DMS 273 (cell line): Measurements from ENCODE around the gene KLHL33.

Experiments
- DNase-seq: peaks from one replicate; lab custom pipeline; 2025; ENCODE audit not compliant: unreplicated experiment; lab: John Stamatoyannopoulos, UW

KLHL33 gene

DNA sequence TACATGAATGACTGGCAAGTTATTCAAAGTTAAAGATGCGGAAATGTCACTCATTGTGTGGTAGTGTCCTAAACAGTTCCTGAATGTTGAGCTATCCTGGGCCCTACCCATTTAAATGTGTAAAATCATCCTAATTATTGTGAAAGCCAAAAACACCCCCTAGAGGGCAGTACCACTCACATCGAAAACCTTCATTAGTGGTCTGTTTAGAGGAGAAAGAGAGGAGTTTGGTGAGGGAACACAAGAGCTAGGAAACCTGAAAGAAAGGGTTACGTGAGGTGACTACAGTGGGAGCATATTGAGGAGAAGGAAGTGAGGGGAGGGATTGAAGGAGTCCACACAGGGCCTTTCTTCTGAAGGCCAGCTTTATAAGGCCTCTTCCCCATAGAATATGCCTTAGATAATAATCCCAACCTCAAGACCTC lies 20.2 kb downstream of the KLHL33 start:
- peak; percentile 81 for DNase-seq

DNA sequence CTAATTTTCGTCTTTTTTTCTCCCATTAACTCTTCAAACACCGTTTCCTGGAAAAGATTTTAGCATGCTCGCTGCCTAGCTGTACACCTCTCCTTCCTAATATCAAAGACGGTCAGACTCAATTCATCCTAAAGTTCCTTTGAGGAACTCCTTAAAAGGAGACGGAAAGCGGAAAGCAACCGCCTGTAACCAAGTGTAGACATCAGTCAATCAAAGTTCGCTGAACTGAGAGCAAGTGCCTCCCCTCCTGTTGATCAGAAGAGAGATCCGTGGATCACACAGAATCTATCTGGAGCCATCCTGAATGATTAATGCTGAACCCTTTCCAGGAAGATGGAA lies 22.3 kb downstream of the KLHL33 start:
- DNase-seq = peak; percentile 49

DNA sequence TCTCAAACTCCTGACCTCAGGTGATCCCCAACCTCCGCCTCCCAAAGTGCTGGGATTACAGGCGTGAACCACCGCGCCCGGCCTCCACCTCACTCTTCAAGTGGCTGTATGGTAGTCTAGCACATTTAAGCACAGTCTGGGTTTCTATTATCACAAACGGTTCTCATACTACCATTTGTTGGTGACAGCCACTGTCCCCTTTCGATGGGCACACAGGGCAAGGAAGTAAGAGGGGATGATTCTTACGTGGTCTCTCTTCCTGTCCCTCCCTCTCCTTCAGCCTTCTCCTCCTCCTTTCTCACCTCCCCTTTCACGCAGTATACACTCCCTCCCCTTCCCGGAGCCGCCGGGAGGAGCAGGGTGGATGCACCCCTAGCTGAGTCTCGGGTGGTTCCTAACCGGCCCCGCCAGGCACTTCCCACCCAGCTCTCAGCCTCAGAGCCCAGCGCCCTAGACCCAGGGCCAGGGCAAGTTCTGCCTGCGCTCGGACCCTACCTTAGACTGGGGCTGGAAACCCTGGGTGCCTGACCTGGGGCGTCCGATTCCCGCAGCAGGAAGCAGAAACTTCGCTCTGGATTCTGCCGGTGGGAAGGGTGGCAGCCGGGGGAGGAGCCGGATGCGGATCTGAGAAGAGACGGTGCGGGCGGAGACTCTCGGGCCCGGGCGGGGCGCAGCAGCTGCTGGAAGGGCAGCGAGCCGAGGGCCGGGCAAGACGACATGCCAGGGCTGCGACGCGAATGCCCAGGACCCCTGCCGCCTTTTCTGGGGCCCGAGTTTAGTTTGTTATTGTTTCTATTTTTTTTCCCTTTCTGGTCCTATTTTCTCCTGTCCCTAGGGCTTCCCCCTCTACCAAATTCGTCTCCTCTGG lies 22.9 kb downstream of the KLHL33 start, which contains the start of gene TEP1:
Gene TEP1, minus strand, starts transcription at position 626 of the 868 bp plus-strand sequence. CDS start 5,062 bp downstream, outside the sequence.
- DNase-seq = peak; percentile 93

DNA sequence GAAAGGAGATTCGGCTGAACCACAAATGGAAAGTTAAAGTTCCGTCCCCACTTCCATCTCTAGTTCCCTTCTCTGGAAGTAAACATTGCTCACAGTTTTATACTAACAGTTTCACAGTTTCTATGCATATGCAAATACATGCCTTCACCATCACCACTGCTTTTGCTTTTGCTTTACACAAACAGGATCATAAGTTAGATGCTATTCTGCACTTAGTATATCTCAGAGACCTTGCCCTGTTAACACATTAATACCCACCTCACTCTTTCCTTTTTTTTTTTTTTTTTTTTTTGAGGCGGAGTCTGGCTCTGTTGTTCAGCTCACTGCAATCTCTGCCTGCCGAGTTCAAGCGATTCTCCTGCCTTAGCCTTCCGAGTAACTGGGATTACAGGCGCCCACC lies 23.6 kb downstream of the KLHL33 start:
- no peak for DNase-seq

DNA sequence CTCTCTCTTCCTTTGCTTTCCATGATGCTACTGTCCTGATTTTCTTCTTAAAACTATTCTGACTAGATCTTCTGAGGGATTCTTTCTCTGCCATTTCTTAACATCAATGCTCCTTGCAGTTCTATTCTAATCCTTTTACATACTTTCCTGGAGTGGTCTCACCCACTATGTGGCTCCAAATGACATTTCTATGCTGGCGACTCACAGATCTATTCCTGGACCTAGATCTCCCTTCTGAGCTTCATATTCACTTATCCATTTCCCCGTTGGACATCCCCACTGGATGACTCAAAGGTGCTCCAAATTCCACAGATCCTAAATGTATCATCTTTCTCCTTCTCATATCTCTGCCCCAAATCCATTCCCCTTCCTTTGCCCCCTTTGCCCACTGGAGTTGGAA lies 26.7 kb downstream of the KLHL33 start:
- DNase-seq = no peak

DNA sequence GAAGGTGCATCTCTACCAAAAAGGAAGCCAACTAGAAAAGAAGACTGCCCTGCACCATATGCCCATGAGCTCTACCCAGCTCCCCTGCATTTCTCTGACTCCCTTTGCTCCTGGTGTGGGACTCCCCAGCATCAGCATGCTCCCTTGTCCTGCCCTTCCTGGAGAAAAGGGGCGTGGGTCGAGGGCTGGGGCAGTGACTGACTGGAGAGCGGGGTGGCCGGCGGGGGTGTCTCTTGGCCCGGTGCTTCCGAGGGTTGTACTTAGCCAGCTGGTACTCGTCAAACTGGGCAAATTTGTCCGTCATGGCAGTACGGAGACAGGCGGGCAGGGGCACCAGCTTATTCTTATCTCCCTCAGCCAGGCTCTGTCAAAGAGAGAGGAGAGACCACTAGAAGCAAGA lies 32.4 kb downstream of the KLHL33 start:
- DNase-seq = no peak

DNA sequence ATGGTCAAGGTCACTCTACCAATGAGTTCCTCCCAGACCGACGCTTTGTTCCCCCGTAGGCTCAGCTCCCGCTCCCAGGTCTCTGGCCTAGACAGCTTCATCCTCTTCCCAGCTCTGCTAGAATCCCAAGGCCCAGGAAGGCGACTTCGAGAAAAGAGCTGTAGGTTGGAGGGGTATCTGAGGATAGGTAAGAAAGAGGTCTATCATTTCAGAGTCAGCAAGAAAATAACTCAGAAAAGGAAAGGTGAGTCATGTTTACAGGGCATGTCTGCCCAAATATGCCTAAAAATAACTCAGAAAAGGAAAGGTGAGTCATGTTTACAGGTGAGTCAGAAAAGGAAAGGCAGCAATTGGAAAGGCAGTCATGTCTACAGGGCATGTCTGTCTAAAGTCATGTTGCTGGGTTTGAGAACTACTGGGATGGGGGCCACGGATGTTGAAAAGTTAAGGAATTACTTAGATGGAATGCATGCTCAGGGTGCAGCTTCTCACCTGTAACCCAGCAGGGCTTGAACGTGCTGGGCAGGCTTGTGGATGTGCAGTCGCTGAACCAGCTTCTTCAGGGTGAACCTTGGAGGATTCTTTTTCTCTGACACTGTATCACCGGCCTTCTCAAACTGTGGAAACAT lies 34.9 kb downstream of the KLHL33 start:
- DNase-seq = no peak

DNA sequence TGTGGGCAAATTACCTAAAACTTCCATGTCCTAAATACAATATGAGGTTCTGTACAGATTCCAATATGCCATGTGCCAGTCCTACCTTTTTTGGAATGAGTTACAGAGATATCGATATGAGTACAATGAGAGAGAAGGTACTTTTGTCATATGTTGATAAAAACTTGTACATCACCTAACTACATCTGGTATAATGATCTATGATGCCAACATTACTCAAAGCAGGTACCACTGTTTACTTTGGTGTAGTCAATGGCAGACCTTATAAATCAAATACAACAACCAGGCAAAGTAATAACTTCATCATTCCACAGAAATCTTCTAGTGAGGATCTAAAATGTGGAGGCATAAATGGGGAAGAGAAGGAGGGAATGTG lies 35.4 kb downstream of the KLHL33 start:
- DNase-seq = no peak

DNA sequence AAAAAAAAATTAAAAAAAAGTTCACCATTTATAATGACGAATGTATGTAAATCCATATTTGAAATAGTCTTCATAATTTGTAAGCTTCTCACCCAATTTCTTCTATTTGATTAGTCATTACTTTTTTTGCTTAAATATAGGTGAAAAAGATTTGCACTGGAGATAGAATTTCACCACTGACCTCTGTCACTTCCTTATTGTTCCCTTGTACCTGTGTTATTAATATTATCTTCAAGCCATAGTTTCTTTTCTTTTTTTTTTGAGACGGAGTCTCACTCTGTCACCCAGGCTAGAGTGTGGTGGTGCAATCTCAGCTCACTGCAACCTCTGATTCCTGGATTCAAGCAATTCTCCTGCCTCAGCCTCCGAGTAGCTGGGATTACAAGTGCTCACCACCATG lies 38.5 kb downstream of the KLHL33 start:
- DNase-seq = no peak

DNA sequence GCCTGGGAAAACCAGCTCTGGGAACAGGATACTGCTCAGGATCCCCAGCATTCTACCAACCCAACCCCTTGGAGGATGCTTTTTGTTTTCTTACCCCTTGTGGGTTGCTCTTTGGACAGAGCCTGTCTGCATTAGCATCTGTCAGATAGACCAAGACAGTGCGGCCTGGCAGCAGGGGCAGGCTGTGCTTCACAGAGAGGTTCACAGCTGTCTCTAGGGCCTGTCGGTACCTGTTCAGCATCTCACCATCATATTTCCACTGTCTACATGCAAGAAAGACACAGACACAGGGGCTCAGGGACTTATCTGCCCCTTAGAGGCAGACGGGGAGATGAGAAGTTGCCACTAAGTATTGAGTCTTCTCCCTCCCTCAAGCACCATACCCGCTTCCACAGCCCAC lies 44.5 kb downstream of the KLHL33 start:
- no peak for DNase-seq

DNA sequence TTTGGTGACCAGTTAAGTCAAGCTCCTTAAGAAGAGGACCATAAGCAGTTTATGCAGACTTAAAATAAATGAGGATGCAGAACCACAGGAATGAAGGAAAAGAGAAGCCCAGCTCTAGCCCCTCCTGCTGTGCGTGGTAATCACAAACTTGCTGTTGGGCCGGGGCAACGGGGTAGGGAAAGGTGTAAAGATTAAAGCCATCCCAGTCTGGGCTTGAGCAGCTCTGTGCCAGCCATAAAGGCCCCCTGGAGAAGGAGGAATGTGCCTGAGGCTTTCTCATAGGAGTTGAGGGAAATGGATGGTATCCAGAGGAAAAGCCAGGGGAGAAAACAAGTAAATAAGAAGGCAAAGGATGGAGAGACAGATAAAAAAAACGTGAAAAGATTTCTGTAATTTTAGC lies 47.8 kb downstream of the KLHL33 start:
- DNase-seq = no peak

DNA sequence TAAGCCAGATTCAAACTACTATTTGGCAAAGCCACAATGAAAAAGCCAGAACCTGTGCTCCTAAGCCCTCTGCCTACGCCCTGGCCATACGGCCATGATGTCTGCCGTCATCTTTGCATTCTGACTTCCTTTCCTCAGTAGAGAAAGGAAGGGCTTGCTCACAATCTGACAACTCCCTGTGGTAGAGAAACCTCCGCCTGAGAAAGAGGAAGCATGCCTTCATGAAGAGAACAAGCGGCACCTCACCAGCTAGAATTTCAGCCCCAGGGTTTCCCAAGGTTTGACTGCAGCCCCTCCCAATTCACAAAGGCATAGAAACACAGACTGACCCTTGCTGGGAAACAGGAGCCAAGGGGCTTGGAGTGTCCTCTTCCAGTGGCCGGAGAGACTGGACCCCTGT lies 48.4 kb downstream of the KLHL33 start:
- no peak for DNase-seq

DNA sequence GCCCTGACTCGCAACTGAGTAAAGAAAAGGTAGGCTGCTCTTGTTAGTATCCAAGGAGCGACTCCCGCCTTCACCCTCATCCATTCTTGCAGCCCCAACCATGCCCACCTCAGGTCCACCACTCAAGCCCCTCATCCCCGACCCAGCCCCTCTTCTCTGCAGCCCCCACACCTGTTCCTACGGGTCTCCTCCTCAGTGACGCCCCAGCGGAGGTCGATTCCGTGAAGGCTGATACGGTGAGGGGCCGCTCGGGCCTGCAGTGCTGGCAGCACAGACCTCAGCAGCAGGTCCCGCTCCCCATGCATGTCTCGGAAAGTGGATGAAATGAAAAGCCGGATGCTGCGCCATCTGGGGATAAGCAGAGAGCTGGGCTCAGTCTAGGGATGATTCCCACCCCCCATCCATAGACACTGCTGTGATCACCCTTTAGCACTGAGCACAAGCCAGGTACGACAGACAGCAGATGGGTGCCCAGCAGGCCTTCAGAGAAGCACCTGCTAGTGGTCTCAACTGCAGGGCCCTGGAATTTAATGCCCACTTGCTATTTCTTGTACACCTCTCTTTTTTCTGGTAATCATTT lies 49.6 kb downstream of the KLHL33 start:
- no peak for DNase-seq

DNA sequence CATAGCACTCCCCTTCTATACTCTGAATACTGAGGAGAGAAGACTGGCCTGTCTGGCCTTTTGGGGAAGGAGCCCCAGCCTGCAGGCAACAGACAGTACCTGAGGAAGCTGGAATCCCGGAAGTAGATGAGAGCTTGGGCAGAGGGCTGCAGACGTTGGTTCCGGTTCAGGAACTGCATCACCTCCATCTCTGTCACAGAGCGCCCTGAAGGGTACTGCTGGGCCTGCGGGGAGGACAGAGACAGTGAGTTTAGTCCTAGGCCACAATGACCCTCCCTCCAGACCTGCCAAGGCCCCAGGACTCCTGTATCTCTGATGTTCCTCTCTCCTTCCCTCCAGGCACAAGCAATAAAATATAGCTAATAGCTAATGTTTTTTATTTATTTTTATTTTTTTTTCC lies 51.1 kb downstream of the KLHL33 start:
- DNase-seq = no peak

DNA sequence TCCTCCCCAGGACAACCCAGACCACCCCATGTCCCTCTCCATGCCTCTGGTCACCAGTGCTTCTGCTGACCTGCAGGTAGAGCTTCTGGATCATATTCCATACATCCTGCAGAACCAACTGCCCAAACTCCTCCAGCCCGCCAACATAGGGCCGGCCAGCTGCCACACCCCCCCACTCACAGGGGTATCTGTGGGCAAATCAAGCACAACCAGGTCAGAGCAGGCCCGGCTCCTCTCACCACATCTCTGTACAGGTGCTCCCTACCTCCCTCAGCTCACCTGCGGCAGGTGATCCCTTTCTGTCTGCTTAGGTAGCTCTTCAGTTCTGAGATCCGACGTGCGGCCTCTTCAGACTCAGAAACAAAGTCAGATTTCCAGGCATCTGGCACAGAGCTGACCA lies 51.6 kb downstream of the KLHL33 start:
- no peak for DNase-seq

DNA sequence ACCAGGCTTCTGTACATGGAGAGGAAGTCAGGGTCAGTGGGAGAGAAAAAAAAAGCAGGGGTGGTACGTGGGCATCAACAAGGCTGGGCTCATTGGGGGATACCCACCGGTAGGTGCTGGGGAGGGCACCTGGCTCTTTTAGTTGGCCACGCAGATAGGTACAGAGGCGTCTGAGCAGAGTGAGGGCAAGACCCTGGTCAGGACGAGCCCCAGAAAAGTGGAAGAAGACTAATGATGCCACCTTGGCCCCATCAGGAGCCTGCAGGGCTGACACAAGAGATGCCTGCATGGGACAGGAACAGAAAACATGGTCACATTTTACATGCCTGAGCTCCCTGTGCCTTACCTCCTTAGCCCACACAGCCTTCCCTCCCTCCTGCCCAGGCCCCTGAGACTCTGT lies 52.3 kb downstream of the KLHL33 start:
- DNase-seq = no peak

DNA sequence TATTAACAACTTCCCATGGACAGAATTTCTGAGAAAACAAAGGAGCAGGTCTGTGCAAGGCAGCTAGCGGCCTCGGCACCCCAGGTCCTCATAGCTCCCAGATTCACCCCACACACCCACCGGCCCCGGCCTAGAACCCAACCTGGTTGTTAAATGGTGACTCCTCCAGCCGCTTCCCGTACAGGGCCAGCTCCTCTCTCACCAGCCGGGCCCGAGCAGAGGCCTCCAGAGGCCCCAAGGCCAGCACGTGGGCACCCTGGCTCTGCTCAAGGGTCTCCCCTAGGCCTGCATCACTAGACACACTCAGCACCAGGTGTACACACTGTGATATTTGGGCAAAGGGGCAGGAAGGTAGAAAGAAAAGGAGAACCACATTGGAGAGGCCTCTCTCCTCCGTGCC lies 52.9 kb downstream of the KLHL33 start:
- no peak for DNase-seq

DNA sequence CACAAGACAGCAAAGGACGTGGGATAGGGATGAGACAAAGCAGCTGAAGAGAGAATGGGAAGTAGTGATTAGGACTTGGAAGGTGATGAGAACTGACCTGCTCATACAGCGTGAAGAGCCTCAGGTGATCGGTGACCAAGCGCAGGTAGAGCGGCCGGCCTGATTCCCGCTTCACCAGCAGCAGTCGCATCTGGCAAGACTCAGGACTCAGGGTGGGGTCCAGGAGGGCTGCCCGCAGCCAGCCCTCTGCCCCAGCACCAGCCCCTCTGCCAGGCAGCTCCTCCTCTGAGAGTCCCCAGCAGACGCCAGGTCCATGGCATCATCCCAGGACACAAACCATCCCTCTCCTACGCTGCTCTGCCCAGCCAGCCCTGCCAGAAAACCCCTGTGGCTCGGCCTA lies 53.4 kb downstream of the KLHL33 start:
- DNase-seq = no peak

DNA sequence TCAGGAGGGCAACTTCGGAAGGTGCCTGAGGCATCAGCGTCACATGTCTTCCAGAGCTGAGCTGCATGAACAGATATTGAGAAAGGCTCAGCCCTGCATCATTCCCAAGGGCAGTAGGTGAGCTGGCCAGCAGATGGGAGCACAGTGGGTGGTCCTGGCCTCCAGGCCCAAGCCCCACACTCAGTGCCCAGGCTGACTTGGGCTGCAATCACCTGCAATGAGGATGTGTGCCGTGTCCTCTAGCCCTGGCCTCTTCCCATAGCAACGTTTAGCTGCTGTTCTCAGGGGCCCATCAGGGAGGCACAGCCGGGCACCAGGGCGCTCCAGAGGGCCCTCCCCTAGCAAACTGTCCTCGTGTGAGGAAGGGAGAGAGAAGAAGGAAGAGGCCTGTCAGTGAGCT lies 54.6 kb downstream of the KLHL33 start:
- DNase-seq = no peak

DNA sequence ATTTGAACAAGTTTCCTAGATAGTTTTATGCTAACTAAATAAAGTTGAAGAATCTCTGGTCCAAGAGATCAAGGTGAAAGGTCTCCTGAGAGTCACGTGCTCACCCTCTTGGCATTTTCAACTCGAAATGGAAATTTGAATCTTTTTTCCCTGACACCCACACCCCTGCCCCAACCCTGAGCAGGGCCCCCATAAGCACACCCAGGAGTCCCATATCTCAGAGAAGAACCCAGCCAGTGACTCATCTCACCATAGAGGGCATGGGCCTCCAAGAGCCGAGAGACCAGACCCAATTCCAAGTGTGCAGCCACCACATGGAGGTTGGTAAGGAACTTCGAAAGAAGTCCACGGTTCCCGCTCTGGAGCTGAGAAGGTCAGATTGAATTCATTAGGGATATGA lies 55.3 kb downstream of the KLHL33 start:
- DNase-seq = no peak

DNA sequence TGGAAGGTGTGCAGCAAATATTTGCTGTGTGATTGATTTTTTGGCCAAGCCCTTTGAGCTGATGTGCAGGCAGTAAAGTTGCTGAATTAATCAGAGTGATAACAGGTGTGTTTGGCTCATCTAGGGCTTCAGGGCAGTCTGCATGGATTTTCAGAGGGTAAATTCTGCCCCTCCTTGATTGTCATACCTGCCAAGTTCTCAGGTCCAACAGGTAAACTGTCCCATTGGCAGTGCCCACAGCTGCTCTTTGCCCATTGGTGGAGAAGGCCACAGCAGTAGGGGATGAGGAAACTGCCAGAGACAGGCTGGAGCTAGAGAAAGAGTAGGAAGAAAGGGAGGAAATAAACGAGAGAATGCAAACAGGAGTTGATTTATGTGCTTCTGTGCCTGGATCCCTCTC lies 56.2 kb downstream of the KLHL33 start:
- no peak for DNase-seq

DNA sequence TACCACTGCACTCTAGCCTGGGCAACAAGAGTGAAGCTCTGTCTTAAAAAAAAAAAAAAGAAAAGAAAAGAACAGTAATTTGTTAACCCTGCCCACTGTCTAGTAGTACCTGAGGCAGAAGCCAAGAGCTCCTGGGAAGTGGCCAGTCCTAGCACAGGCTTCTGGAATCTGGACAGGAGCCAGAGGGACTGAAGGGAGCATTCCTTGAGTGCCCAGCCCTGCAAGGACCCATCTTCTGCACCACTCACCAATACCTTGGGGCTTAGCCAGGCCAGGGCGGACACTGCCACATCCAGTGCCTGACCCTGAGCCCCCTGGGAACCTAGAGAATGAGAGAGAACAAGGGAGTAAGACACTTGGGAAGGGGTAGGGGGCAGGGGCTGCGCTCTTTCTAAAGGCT lies 58.8 kb downstream of the KLHL33 start:
- DNase-seq = no peak
